Central memory CD4-positive, alpha-beta T cell (primary cell): ENCODE data around the gene MGAT5.

ENCODE experiments used
- DNase-seq: peaks from one replicate; pipeline ENCODE4 v3.0.0; 2022

MGAT5 gene

DNA sequence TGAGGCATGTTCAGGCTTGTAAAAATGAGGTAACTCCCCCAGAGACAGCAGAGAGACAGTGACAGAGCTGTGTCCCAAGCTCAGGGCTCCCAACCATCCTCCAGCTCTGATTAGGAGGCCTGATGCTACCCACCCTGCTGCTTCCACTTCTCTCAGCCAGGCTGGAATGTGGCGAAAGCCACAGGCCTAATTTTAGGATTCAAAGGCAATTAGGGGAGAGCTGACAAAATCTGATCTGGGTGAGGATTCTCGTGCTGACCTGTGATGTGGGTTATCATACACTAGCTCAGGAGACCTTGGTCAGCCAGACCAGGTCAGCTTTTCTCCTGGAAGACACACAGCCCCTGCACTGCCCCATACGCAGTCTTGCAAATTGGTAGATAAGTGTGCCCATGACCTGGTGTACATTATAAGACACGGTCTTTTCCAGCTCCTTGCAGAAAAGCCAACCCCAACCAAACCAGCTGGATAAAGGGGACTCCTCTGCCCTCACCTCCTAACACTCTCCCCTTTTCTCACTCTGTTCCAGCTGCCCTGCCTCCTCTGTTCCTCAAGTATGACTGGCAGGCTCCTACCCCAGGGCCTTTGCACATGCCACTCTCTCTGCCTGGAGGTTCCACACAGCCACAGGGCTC, 225.9 kb downstream of the MGAT5 start:
- no peak for DNase-seq

GRCh38 chr2:134482131-134482723, 228.4 kb downstream of the MGAT5 start:
- no peak for DNase-seq

- no peak for DNase-seq
Measured at GRCh38 chr2:134482766-134483340, 229.0 kb downstream of the MGAT5 start.

GRCh38 chr2:134489732-134490384, 236.0 kb downstream of the MGAT5 start:
- no peak for DNase-seq

GRCh38 chr2:134490559-134490958, 236.7 kb downstream of the MGAT5 start:
- no peak for DNase-seq

GRCh38 chr2:134491022-134491421, 237.2 kb downstream of the MGAT5 start:
- DNase-seq: no peak

- DNase-seq: no peak
Measured at GRCh38 chr2:134491771-134492441, 238.0 kb downstream of the MGAT5 start.

DNA sequence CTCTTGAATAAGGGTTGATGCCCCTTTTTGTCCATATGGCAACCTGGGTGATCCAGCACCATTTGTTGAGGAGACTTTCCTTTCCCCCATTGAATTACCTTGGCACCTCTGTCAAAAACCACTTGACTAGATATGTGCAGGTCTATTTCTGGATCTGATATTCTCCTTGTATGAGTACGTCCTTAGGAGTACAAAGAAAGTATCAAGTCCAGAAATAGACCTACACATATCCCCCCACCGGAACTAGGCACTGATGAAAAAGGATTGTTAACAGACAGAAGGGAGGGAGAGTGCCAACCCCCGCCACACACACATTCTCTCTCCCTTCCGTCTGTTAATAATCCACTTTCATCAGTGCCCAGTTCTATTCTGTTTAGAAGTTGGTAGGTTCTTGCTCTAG, 239.9 kb downstream of the MGAT5 start:
- no peak for DNase-seq

GRCh38 chr2:134498654-134499053, 244.8 kb downstream of the MGAT5 start:
- no peak for DNase-seq

GRCh38 chr2:134499307-134499926, 245.5 kb downstream of the MGAT5 start:
- no peak for DNase-seq

- DNase-seq: no peak
Measured at GRCh38 chr2:134500211-134500935, 246.5 kb downstream of the MGAT5 start.

- DNase-seq: no peak
Measured at GRCh38 chr2:134501476-134502091, 247.7 kb downstream of the MGAT5 start.

DNA sequence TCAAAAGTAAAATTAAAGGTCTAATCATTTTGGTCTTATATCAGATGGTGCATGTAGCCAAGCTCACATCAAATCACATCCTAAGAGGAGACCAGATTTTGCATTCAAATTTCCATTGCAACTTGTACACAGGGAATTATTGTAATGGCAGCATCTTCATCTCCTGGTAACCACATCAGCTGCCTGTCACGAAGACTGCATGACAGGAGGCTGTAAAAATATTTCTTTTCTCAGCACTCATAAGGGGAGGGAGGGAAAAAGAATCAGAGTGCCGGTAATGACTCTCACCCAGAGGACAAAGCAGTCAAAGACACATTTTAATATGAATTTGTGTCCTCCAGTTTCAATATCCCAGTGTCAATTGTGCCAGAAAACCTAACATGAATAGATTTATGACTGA, 248.2 kb downstream of the MGAT5 start:
- DNase-seq: no peak
